Endothelial cell (in vitro differentiated cells): ENCODE measurements around the gene CDH23. TPM values are rescaled to one million over a fixed set of nuclear protein-coding genes. Genes with fewer than 3 reads are reported as not detected.
A peak's percentile ranks its signal among the peaks of the same experiment; 100 is the strongest.

Source experiments
- DNase-seq: peaks from one replicate; pipeline ENCODE4 v3.0.0; 2021; ENCODE audit warnings: low spot score
- H3K27ac Mint-ChIP-seq: one replicate; pipeline ENCODE4 v1.8.0; 2021; ENCODE audit warnings: mixed read lengths, inconsistent platforms; ENCODE audit not compliant: unreplicated experiment
- H3K27me3 Mint-ChIP-seq: one replicate; pipeline ENCODE4 v1.8.0; 2021; ENCODE audit warnings: mild to moderate bottlenecking, moderate library complexity, mixed read lengths, inconsistent platforms; ENCODE audit not compliant: unreplicated experiment
- H3K36me3 Mint-ChIP-seq: one replicate; pipeline ENCODE4 v1.8.0; 2021; ENCODE audit warnings: mild to moderate bottlenecking, low read depth, mixed read lengths, inconsistent platforms; ENCODE audit not compliant: unreplicated experiment
- H3K4me1 Mint-ChIP-seq: one replicate; pipeline ENCODE4 v1.8.0; 2021; ENCODE audit warnings: mild to moderate bottlenecking, mixed read lengths, inconsistent platforms; ENCODE audit not compliant: unreplicated experiment
- H3K4me3 Mint-ChIP-seq: one replicate; pipeline ENCODE4 v1.8.0; 2021; ENCODE audit warnings: mild to moderate bottlenecking, mixed read lengths, inconsistent platforms; ENCODE audit not compliant: unreplicated experiment
- H3K9me3 Mint-ChIP-seq: one replicate; pipeline ENCODE4 v1.8.0; 2021; ENCODE audit warnings: mixed read lengths, inconsistent platforms; ENCODE audit not compliant: unreplicated experiment
- CTCF ChIP-seq: fragments of 200-600 bp; sonication (generic); IDR thresholded peaks from one replicate; pipeline ENCODE4 v1.5.0; 2021; ENCODE audit warnings: antibody characterized with exemption; ENCODE audit not compliant: unreplicated experiment
- total RNA-seq: library from RNA; stranded (reverse); fragmentation: NEBNext Ultra II Directional; extraction: Animal tissue kit (Norgen Biotek cat#: 25700); gene quantifications from one replicate; pipeline ENCODE4 v1.2.1, GENCODE V29; 2021; ENCODE audit not compliant: unreplicated experiment

CDH23 gene
- total RNA-seq, 1 donor from 2014 or later = 0.54 TPM

GRCh38 chr10:71429304-71429703, 32.6 kb downstream of the CDH23 start:
- no peak for TF ChIP-seq CTCF
- Mint-ChIP-seq H3K27me3 (peaks cover 6% of the 10 kb centered on the region), H3K9me3 (no peaks in the 10 kb centered on the region), H3K4me1 (peaks cover 8% of the 10 kb centered on the region), H3K4me3 (no peak overlapping the region), H3K27ac (no peak overlapping the region), H3K36me3 (no peaks in the 10 kb centered on the region)
- DNase-seq = no peak

GRCh38 chr10:71429929-71430328, 33.2 kb downstream of the CDH23 start:
- no peak for DNase-seq
- Mint-ChIP-seq H3K27ac (no peak overlapping the region), H3K36me3 (no peaks in the 10 kb centered on the region), H3K4me3 (no peak overlapping the region), H3K9me3 (no peaks in the 10 kb centered on the region), H3K4me1 (peaks cover 8% of the 10 kb centered on the region), H3K27me3 (peaks cover 6% of the 10 kb centered on the region)
- TF ChIP-seq CTCF = peak; percentile 62

GRCh38 chr10:71431239-71432100, 34.8 kb downstream of the CDH23 start:
- Mint-ChIP-seq H3K27ac (no peak overlapping the region), H3K4me1 (peaks cover 11% of the 10 kb centered on the region), H3K9me3 (no peaks in the 10 kb centered on the region), H3K4me3 (no peak overlapping the region), H3K36me3 (no peaks in the 10 kb centered on the region), H3K27me3 (peaks cover 7% of the 10 kb centered on the region)
- TF ChIP-seq CTCF = no peak
- no peak for DNase-seq

GRCh38 chr10:71432101-71432905, 35.6 kb downstream of the CDH23 start:
- peaks cover 14% of the 10 kb centered on the region for H3K4me1 Mint-ChIP-seq
- H3K4me3 Mint-ChIP-seq = no peak overlapping the region
- TF ChIP-seq CTCF = no peak
- H3K27me3 Mint-ChIP-seq = peaks cover 4% of the 10 kb centered on the region
- H3K9me3 Mint-ChIP-seq = no peaks in the 10 kb centered on the region
- H3K27ac Mint-ChIP-seq = no peak overlapping the region
- DNase-seq = no peak
- no peaks in the 10 kb centered on the region for H3K36me3 Mint-ChIP-seq
